Measurements from ENCODE around the gene TSPAN18.

- no peak for TF ChIP-seq CTCF (tag by site-specific recombination; IDR thresholded peaks at IDR 0.05)
- TF ChIP-seq ZNF354C (tag by site-specific recombination; IDR thresholded peaks at IDR 0.05; ENCODE audit: borderline replicate concordance, low read depth) = no peak
- no peak for TF ChIP-seq ZFP41 (tag by site-specific recombination; IDR thresholded peaks at IDR 0.05; ENCODE audit: borderline replicate concordance)
- no peak for TF ChIP-seq ZNF747 (tag by site-specific recombination; IDR thresholded peaks at IDR 0.05)
Observed at GRCh38 chr11:44814881-44815592, 88.3 kb downstream of the TSPAN18 start.
